Ovary (tissue), 9 donors: ENCODE results near the gene TPD52L1. TPM values are rescaled to one million over a fixed set of nuclear protein-coding genes. Genes with fewer than 3 reads are reported as not detected.

Experiments used
- DNase-seq, 5 donors: peaks; one replicate each; pipeline ENCODE4 v3.0.0-alpha.2; 2019 to 2020
- H3K27ac ChIP-seq, 2 donors: fragments of 200-600 bp; one replicate each; pipeline versions ENCODE4 v1.5.1 to v1.8.0; 2019 to 2022
- H3K27me3 ChIP-seq: fragments of 200-600 bp; one replicate; pipeline ENCODE4 v1.8.0; 2022
- H3K36me3 ChIP-seq: fragments of 200-600 bp; sonication (generic); one replicate; pipeline ENCODE4 v1.5.1; 2019
- H3K4me1 ChIP-seq: one replicate; pipeline ENCODE4 v1.8.1; 2013; ENCODE audit warnings: mild to moderate bottlenecking, moderate library complexity; ENCODE audit not compliant: insufficient read depth
- H3K4me3 ChIP-seq: fragments of 200-600 bp; sonication (generic); one replicate; pipeline ENCODE4 v1.5.1; 2017
- H3K9me3 ChIP-seq, 2 donors: fragments of 200-600 bp in 1 of 2; sonication (generic) in 1 of 2; one replicate each; pipeline versions ENCODE4 v1.5.1 to v1.8.1; 2013 to 2019; ENCODE audit warnings: mild to moderate bottlenecking in 1 of 2, moderate library complexity in 1 of 2
- CTCF ChIP-seq, 3 donors: fragments of 450-650 bp in 2 of 3; fragments of 200-600 bp in 1 of 3; IDR thresholded peaks; one replicate each; pipeline versions ENCODE4 v1.5.1 to v1.8.0; 2016 to 2022; ENCODE audit warnings: antibody characterized with exemption in 3 of 3, mild to moderate bottlenecking in 1 of 3
- EP300 ChIP-seq: sonication (generic); formaldehyde crosslinking; IDR thresholded peaks from one replicate; pipeline ENCODE4 v1.6.1; 2017; ENCODE audit warnings: antibody characterized with exemption
- POLR2A ChIP-seq: fragments of 450-650 bp; IDR thresholded peaks from one replicate; pipeline ENCODE4 v1.6.1; 2017; ENCODE audit warnings: antibody characterized with exemption, mild to moderate bottlenecking, moderate library complexity
- WGBS, 3 donors: extraction: QIAGEN DNeasy Blood & Tissue Kit in 1 of 3; methylation state at CpG; one replicate each; pipeline versions ENCODE4 v1.1.5 to v1.1.7; 2013 to 2017; 5-methylcytosine and 5-hydroxymethylcytosine counted together
- intact Hi-C, 4 donors: fragments of 100-400 bp; cut with DNase I; formaldehyde crosslinking; loops; one replicate each; pipeline versions ENCODE4 v1.11.0 to v1.15.1; 2022 to 2023
- polyA plus RNA-seq, 2 donors: library from polyadenylated mRNA; stranded (reverse); fragments of 200-250 nt in 1 of 2; fragments of 350-450 nt in 1 of 2; fragmentation: Illumina TruSeq in 1 of 2; extraction: RNeasy Lipid Tissue Mini Kit (QIAGEN cat#74804) in 1 of 2; gene quantifications; one replicate each; pipeline ENCODE4 v1.2.3, GENCODE V29; 2013 to 2014
- total RNA-seq, 7 donors: library from RNA; depleted of rRNA in 2 of 7; stranded (reverse); fragments of >200 nt in 2 of 7; fragmentation: NEBNext Ultra II Directional in 3 of 7; extraction: Animal tissue kit (Norgen Biotek cat#: 25700) in 3 of 7; gene quantifications; one replicate each; pipeline versions ENCODE4 v1.1.0 to v1.2.4, GENCODE V29; 2016 to 2023
- donor health status: DM: no; HTN: no; CAD: no; lungs with moderate emphysema.
- donor health status: DM: no; HTN: no; CAD: no.
- donor health status: Bipolar disorder and iron deficiency.
- donor health status: DM: yes; HTN: yes; CAD: no.
- donor health status: DM: no; HTN: no; CAD: no.
- donor health status: DM: yes; HTN: yes; CAD: no.

Gene TPD52L1
- total and polyA plus RNA-seq, 9 donors = 14.4 to 154 (median 27.4) TPM

- TF ChIP-seq CTCF (IDR thresholded peaks at IDR 0.05) (no peak), POLR2A (no peak), EP300 (no peak)
- no peak overlapping the region for H3K27ac ChIP-seq
- intact Hi-C loops = no loop called here
- H3K27me3 ChIP-seq = no peaks in the 10 kb centered on the region
- no peaks in the 10 kb centered on the region for H3K4me1 ChIP-seq
- no peaks in the 10 kb centered on the region for H3K36me3 ChIP-seq
- H3K9me3 ChIP-seq = no peaks in the 10 kb centered on the region
- no peak overlapping the region for H3K4me3 ChIP-seq
- 83 to 92% (median 90%) methylated on average over 1 of the region's 1 CpG for WGBS, 3 donors
- no peak for DNase-seq
Measured at GRCh38 chr6:125116170-125116569, 37.4 kb upstream of the TPD52L1 start.

- intact Hi-C loops = no loop called here
- WGBS, 3 donors = 88 to 91% (median 91%) methylated on average over 4 of the region's 4 CpGs
- TF ChIP-seq POLR2A = no peak
- TF ChIP-seq CTCF (IDR thresholded peaks at IDR 0.05) = no peak
- TF ChIP-seq EP300 = no peak
Measured at GRCh38 chr6:125116710-125117109, 36.9 kb upstream of the TPD52L1 start.

GRCh38 chr6:125117818-125118217 is 35.8 kb upstream of the TPD52L1 start:
- Histone ChIP-seq H3K4me1 (no peaks in the 10 kb centered on the region), H3K4me3 (no peak overlapping the region), H3K27ac (no peak overlapping the region), H3K9me3 (no peaks in the 10 kb centered on the region), H3K27me3 (no peaks in the 10 kb centered on the region), H3K36me3 (no peaks in the 10 kb centered on the region)
- WGBS, 3 donors = 84 to 89% (median 84%) methylated on average over 3 of the region's 3 CpGs
- intact Hi-C loops = no loop called here
- TF ChIP-seq CTCF (IDR thresholded peaks at IDR 0.05) (no peak), EP300 (no peak), POLR2A (no peak)
- DNase-seq = no peak

More at GRCh38 chr6:125116710-125117109, 36.9 kb upstream of the TPD52L1 start:
- Histone ChIP-seq H3K27me3 (no peaks in the 10 kb centered on the region), H3K27ac (no peak overlapping the region), H3K4me1 (no peaks in the 10 kb centered on the region), H3K9me3 (no peaks in the 10 kb centered on the region), H3K36me3 (no peaks in the 10 kb centered on the region), H3K4me3 (no peak overlapping the region)
- DNase-seq = no peak

GRCh38 chr6:125120054-125120590 is 33.5 kb upstream of the TPD52L1 start:
- Histone ChIP-seq H3K27me3 (no peaks in the 10 kb centered on the region), H3K27ac (no peak overlapping the region), H3K4me3 (no peak overlapping the region), H3K36me3 (no peaks in the 10 kb centered on the region), H3K9me3 (no peaks in the 10 kb centered on the region), H3K4me1 (no peaks in the 10 kb centered on the region)
- TF ChIP-seq EP300 = no peak
- no peak for TF ChIP-seq CTCF (IDR thresholded peaks at IDR 0.05)
- no peak for TF ChIP-seq POLR2A
- intact Hi-C loops = no loop called here
- 79 to 85% (median 82%) methylated on average over 3 of the region's 3 CpGs for WGBS, 3 donors
- no peak for DNase-seq
